SK-N-SH (cell line): ENCODE results near the gene B3GNT7. TPM values are rescaled to one million over a fixed set of nuclear protein-coding genes. Genes with fewer than 3 reads are reported as not detected.
A peak's percentile ranks its signal among the peaks of the same experiment; 100 is the strongest.

Source experiments
- CTCF ChIA-PET: fragments of 300-600, 350-600 bp; formaldehyde crosslinking; extraction: SDS; loops from one replicate; lab custom pipeline; 2021; lab: Yijun Ruan, JAX
- POLR2A ChIA-PET: fragments of 350-600 bp; sonication (Branson Sonifier 250); formaldehyde crosslinking; extraction: SDS; loops from one replicate; lab custom pipeline; 2020; ENCODE audit warnings: antibody characterized with exemption, inconsistent platforms; lab: Yijun Ruan, JAX
- DNase-seq: peaks from one replicate; pipeline ENCODE4 v3.0.0; 2012
- H2AFZ ChIP-seq: fragments of 200-600 bp; sonication (generic); 2 replicates; pipeline ENCODE4 v1.8.1; 2016; ENCODE audit warnings: antibody characterized with exemption, mild to moderate bottlenecking, low read depth
- H3F3A ChIP-seq: fragments of 200-600 bp; sonication (generic); replicated peaks from 2 replicates; pipeline ENCODE3; 2016; ENCODE audit warnings: antibody characterized with exemption, mild to moderate bottlenecking; ENCODE audit not compliant: insufficient read depth
- H3K27ac ChIP-seq, 2 experiments: fragments of 200-500 bp in 1 of 2; fragments of 200-600 bp in 1 of 2; sonication (Bioruptor generic) in 1 of 2; sonication (generic), shearing (Covaris generic) in 1 of 2; 2 replicates each; pipeline versions ENCODE4 v1.5.1 to v1.6.1; 2014 to 2016; ENCODE audit warnings: low read depth in 2 of 2, inconsistent platforms in 1 of 2, low read length in 1 of 2, mild to moderate bottlenecking in 1 of 2, mixed read lengths in 1 of 2
- H3K27me3 ChIP-seq: fragments of 200-600 bp; sonication (generic), shearing (Covaris generic); 2 replicates; pipeline ENCODE4 v1.6.1; 2016; ENCODE audit warnings: mixed run types; ENCODE audit not compliant: insufficient read depth
- H3K36me3 ChIP-seq, 2 experiments: fragments of 200-500 bp in 1 of 2; fragments of 200-600 bp in 1 of 2; sonication (Bioruptor generic) in 1 of 2; sonication (generic) in 1 of 2; replicated peaks in 1 of 2; 2 replicates each; pipeline versions ENCODE3 to v1.5.1; 2014 to 2016; ENCODE audit warnings: low read length in 1 of 2, mild to moderate bottlenecking in 1 of 2; ENCODE audit not compliant: insufficient read depth in 2 of 2, control insufficient read depth in 1 of 2
- H3K4me1 ChIP-seq, 2 experiments: fragments of 200-500 bp in 1 of 2; fragments of 200-600 bp in 1 of 2; sonication (Bioruptor generic) in 1 of 2; sonication (generic), shearing (Covaris generic) in 1 of 2; 2 replicates each; pipeline versions ENCODE4 v1.5.1 to v1.6.1; 2014 to 2016; ENCODE audit warnings: low read depth in 1 of 2, low read length in 1 of 2, mixed run types in 1 of 2; ENCODE audit not compliant: insufficient read depth in 2 of 2, control insufficient read depth in 1 of 2
- H3K4me2 ChIP-seq: fragments of 200-600 bp; sonication (generic), shearing (Covaris generic); 2 replicates; pipeline ENCODE4 v1.6.1; 2017; ENCODE audit warnings: mixed run types
- H3K4me3 ChIP-seq, 2 experiments: fragments of 200-500 bp in 1 of 2; fragments of 200-600 bp in 1 of 2; sonication (Bioruptor generic) in 1 of 2; sonication (generic), shearing (Covaris generic) in 1 of 2; 2 replicates each; pipeline versions ENCODE4 v1.5.1 to v1.8.1; 2014 to 2016; ENCODE audit warnings: low read depth in 2 of 2, inconsistent platforms in 1 of 2, low read length in 1 of 2, mild to moderate bottlenecking in 1 of 2, mixed read lengths in 1 of 2, moderate library complexity in 1 of 2
- H3K79me2 ChIP-seq: fragments of 200-600 bp; sonication (generic); 2 replicates; pipeline ENCODE4 v1.8.1; 2017; ENCODE audit warnings: mild to moderate bottlenecking; ENCODE audit not compliant: insufficient read depth
- H3K9ac ChIP-seq: fragments of 200-600 bp; sonication (generic); 2 replicates; pipeline ENCODE4 v1.6.1; 2017; ENCODE audit warnings: mixed run types
- H3K9me2 ChIP-seq: fragments of 200-600 bp; sonication (generic); 2 replicates; pipeline ENCODE4 v1.6.1; 2017; ENCODE audit warnings: mixed run types
- H3K9me3 ChIP-seq: fragments of 200-600 bp; sonication (generic); 2 replicates; pipeline ENCODE4 v1.6.1; 2017; ENCODE audit warnings: mixed run types, mild to moderate bottlenecking, moderate library complexity
- H4K20me1 ChIP-seq: fragments of 200-600 bp; sonication (generic); 2 replicates; pipeline ENCODE4 v1.6.1; 2017; ENCODE audit warnings: mild to moderate bottlenecking, mixed run types; ENCODE audit not compliant: insufficient read depth
- CHD2 ChIP-seq: fragments of 150-350 bp; IDR thresholded peaks from 2 replicates; pipeline ENCODE4 v1.6.1; 2018; ENCODE audit warnings: low read length; ENCODE audit not compliant: partially characterized antibody
- CTCF ChIP-seq: fragments of 200-600 bp; sonication (generic); IDR thresholded peaks from 2 replicates; pipeline ENCODE4 v1.6.1; 2017; ENCODE audit warnings: antibody characterized with exemption, mild to moderate bottlenecking, moderate library complexity
- EP300 ChIP-seq, 2 experiments: IDR thresholded peaks; 2 replicates each; pipeline versions ENCODE4 v1.4.0 to v1.6.1; 2012; ENCODE audit warnings: borderline replicate concordance in 1 of 2, low read depth in 1 of 2, low read length in 1 of 2
- EZH2phosphoT487 ChIP-seq: fragments of 200-600 bp; sonication (generic); IDR thresholded peaks from 2 replicates; pipeline ENCODE4 v1.6.1; 2017; ENCODE audit warnings: low read depth, mixed run types, mild to moderate bottlenecking, antibody characterized with exemption, moderate library complexity, borderline replicate concordance
- FOSL2 ChIP-seq: IDR thresholded peaks from 2 replicates; pipeline ENCODE4 v1.4.0; 2012; ENCODE audit warnings: low read depth, mild to moderate bottlenecking, moderate library complexity, borderline replicate concordance
- FOXJ3 ChIP-seq: sonication (generic); formaldehyde crosslinking; IDR thresholded peaks from 2 replicates; pipeline ENCODE4 v1.5.1; 2020; ENCODE audit warnings: mild to moderate bottlenecking, missing genetic modification reagents
- IRF3 ChIP-seq: fragments of 150-350 bp; IDR thresholded peaks from 2 replicates; pipeline ENCODE4 v1.6.1; 2016; ENCODE audit warnings: mild to moderate bottlenecking, low read depth, low read length
- MAX ChIP-seq: IDR thresholded peaks from 2 replicates; pipeline ENCODE4 v1.4.0; 2012; ENCODE audit warnings: low read depth
- MXI1 ChIP-seq: IDR thresholded peaks from 2 replicates; pipeline ENCODE4 v1.6.1; 2012; ENCODE audit warnings: mild to moderate bottlenecking, low read depth, low read length, improper control_type of control experiment
- NFIC ChIP-seq: IDR thresholded peaks from 2 replicates; pipeline ENCODE4 v1.4.0; 2012; ENCODE audit warnings: borderline replicate concordance
- NRF1 ChIP-seq: IDR thresholded peaks from 2 replicates; pipeline ENCODE4 v1.6.1; 2012; ENCODE audit warnings: low read depth, mild to moderate bottlenecking, low read length
- POLR2AphosphoS5 ChIP-seq: IDR thresholded peaks from 2 replicates; pipeline ENCODE4 v1.6.1; 2012; ENCODE audit warnings: low read depth, low read length
- RXRA ChIP-seq: IDR thresholded peaks from 2 replicates; pipeline ENCODE4 v1.4.0; 2012; ENCODE audit warnings: low read depth, mild to moderate bottlenecking, borderline replicate concordance
- SMC3 ChIP-seq: IDR thresholded peaks from 2 replicates; pipeline ENCODE4 v1.6.1; 2012; ENCODE audit warnings: low read depth, low read length, improper control_type of control experiment
- TCF12 ChIP-seq: IDR thresholded peaks from 2 replicates; pipeline ENCODE4 v1.4.0; 2012
- TEAD4 ChIP-seq: IDR thresholded peaks from 2 replicates; pipeline ENCODE4 v1.4.0; 2012; ENCODE audit warnings: mild to moderate bottlenecking, borderline replicate concordance; ENCODE audit not compliant: insufficient read depth
- USF1 ChIP-seq: IDR thresholded peaks from 2 replicates; pipeline ENCODE4 v1.4.0; 2012; ENCODE audit warnings: low read depth, borderline replicate concordance
- YY1 ChIP-seq: IDR thresholded peaks from 2 replicates; pipeline ENCODE4 v1.4.0; 2012; ENCODE audit warnings: low read depth, mild to moderate bottlenecking
- WGBS: methylation state at CpG from one replicate; pipeline ENCODE4 v1.1.6; 2017; ENCODE audit warnings: low lambda C conversion rate; 5-methylcytosine and 5-hydroxymethylcytosine counted together
- polyA plus RNA-seq, 3 experiments: library from polyadenylated mRNA; depleted of rRNA; stranded (reverse); fragments of >200 nt; gene quantifications; 2 replicates each; pipeline ENCODE4 v1.2.3, GENCODE V29; 2012

B3GNT7 gene
- polyA plus RNA-seq, 1 of the 3 experiments (the other 2 are of a cell fraction) = 0.12 TPM

- 82% methylated on average over 23 of the region's 28 CpGs for WGBS
- Histone ChIP-seq H3K9me3 (no peaks in the 10 kb centered on the region), H3K27me3 (no peaks in the 10 kb centered on the region), H3K9me2 (no peaks in the 10 kb centered on the region), H3K9ac (no peak overlapping the region), H3K4me1 (peaks cover 0 to 51% of the 10 kb centered on the region in 2 experiments; a peak in 2 of 4 replicates), H3K79me2 (no peaks in the 10 kb centered on the region), H2AFZ (no peak overlapping the region), H3K27ac (peak overlapping the region in 1 of 2 experiments; percentile 86; a peak in 2 of 4 replicates), H3K4me2 (no peak overlapping the region), H3K36me3 (no peaks in the 10 kb centered on the region), H3F3A (no peaks in the 10 kb centered on the region), H4K20me1 (no peaks in the 10 kb centered on the region), H3K4me3 (no peak overlapping the region)
- POLR2A ChIA-PET = interaction anchor here (1.5 kb wide), 1 partner anchor 10 kb away, joined by 7 read pairs; no protein-coding TSS in a partner anchor
- TF ChIP-seq POLR2AphosphoS5 (no peak), NFIC (no peak), FOXJ3 (0 out of 2 replicates have a peak, but pooled peaks have one; percentile 20), MAX (no peak), MXI1 (no peak)
- CTCF ChIA-PET = interaction anchor here (0.8 to 2.1 kb wide), 6 partner anchors 9 to 303 kb away, joined by 3 to 7 read pairs (median 3); no protein-coding TSS in a partner anchor
- DNase-seq = peak; percentile 77
Observed at GRCh38 chr2:231355508-231356465, 39.7 kb upstream of the B3GNT7 start.

GRCh38 chr2:231356466-231356844 is 39.1 kb upstream of the B3GNT7 start:
- Histone ChIP-seq H3K9me3 (no peaks in the 10 kb centered on the region), H2AFZ (no peak overlapping the region), H4K20me1 (no peaks in the 10 kb centered on the region), H3K79me2 (no peaks in the 10 kb centered on the region), H3K4me1 (peaks cover 0 to 51% of the 10 kb centered on the region in 2 experiments; a peak in 2 of 4 replicates), H3K27ac (peak overlapping the region in 1 of 2 experiments; percentile 86; a peak in 2 of 4 replicates), H3K9me2 (no peaks in the 10 kb centered on the region), H3K27me3 (no peaks in the 10 kb centered on the region), H3K4me3 (no peak overlapping the region), H3K36me3 (no peaks in the 10 kb centered on the region), H3K4me2 (no peak overlapping the region), H3F3A (no peaks in the 10 kb centered on the region), H3K9ac (no peak overlapping the region)
- TF ChIP-seq NRF1 = no peak
- TF ChIP-seq MXI1 = no peak
- no peak for TF ChIP-seq EP300 (IDR thresholded peaks at IDR 0.05; ENCODE audit: borderline replicate concordance in 1 of 2, low read depth in 1 of 2, low read length in 1 of 2)
- TF ChIP-seq RXRA = no peak
- no peak for TF ChIP-seq POLR2AphosphoS5
- TF ChIP-seq CTCF = no peak
- TF ChIP-seq TCF12 = no peak
- no peak for TF ChIP-seq SMC3
- TF ChIP-seq USF1 = no peak
- TF ChIP-seq IRF3 = no peak
- no peak for TF ChIP-seq TEAD4
- no peak for TF ChIP-seq MAX
- no peak for TF ChIP-seq EZH2phosphoT487
- TF ChIP-seq FOSL2 = no peak
- TF ChIP-seq YY1 = no peak
- no peak for TF ChIP-seq CHD2
- 80% methylated on average over 5 of the region's 5 CpGs for WGBS
- CTCF ChIA-PET = interaction anchor here (0.8 to 2.1 kb wide), 8 partner anchors 10 to 303 kb away, joined by 3 to 7 read pairs (median 4); no protein-coding TSS in a partner anchor
- POLR2A ChIA-PET = interaction anchor here (1.5 kb wide), 1 partner anchor 9 kb away, joined by 7 read pairs; no protein-coding TSS in a partner anchor
- no peak for DNase-seq
